Measurements from ENCODE around the gene ANKRD13C.

- TF ChIP-seq CTCF (IDR thresholded peaks at IDR 0.05; ENCODE audit: insufficient read depth, low read length) (no peak), POLR2AphosphoS5 (IDR thresholded peaks at IDR 0.05; ENCODE audit: low read depth) (no peak), REST (IDR thresholded peaks at IDR 0.05; ENCODE audit: insufficient replicate concordance, low read depth) (no peak), SPI1 (IDR thresholded peaks at IDR 0.05; ENCODE audit: borderline replicate concordance, low read depth) (no peak)
These were observed 27.0 kb downstream of the ANKRD13C start for GRCh38 chr1:70327306-70328076.
